GM18526 (cell line): ENCODE measurements around the gene CD151.

ENCODE experiments used
- POLR2A ChIP-seq: IDR thresholded peaks from 3 replicates; pipeline ENCODE4 v1.6.1; 2011; ENCODE audit not compliant: insufficient read length; ENCODE audit errors: extremely low read depth

CD151 gene

GRCh38 chr11:803770-804598, 28.8 kb upstream of the CD151 start:
- TF ChIP-seq POLR2A = no peak

DNA sequence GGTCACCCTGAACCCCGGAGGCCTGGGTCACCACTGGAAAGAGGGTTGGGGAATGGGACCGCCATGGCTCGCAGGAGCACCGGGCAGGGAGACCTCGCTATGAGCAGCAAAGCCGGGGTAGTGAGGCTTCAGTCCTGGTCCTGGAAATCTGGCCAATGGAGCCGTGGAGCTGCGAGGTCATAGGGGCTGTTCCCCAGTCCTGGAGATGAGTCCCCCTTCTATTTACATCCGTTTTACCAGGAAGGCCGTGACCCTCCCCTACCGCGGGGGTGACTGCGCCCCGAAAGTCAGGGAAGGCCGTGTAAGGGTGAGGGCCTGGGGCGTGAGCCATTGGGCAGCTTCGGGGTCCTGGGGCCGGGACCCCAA, 28.2 kb upstream of the CD151 start:
- no peak for TF ChIP-seq POLR2A

- no peak for TF ChIP-seq POLR2A
Measured at GRCh38 chr11:808427-809286, 24.1 kb upstream of the CD151 start.

DNA sequence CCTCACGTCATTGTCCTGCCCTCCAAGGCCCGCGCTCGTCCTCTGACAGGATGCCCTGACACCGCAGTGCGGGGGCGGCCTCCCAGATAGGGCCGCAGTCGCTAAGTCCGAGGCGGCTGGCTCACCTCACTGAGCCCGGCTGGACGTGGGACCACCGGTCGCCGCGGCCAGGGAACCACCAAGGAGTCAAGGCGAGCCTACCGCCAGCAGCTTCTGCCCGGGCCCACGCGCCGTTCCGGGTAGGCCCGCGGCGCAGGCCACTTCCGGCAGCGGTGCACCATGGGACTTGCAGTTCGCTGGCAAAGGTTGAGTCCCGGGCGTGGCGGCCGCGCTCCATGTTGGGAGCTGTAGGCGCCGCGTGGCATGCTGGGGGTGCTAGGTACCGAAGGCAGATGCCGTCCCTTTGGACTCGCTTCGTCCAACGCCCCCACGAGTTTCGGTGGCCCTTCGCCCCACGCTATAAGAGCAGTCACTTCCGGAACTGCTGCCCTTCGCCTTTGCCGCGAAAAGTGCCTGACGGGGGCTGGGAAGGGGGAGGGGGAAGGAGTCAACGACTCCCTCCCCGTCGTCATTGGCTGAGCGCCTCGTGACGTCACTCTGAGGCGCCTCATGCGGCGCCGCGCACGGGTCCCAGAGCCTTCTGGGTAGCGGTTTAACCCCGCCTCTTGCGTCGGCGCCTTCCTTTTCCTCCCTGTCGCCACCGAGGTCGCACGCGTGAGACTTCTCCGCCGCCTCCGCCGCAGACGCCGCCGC, 23.3 kb upstream of the CD151 start, which contains the start of gene RPLP2:
Gene RPLP2, plus strand, starts transcription at position 681 of the 753 bp plus-strand sequence. CDS start 268 bp downstream, outside the sequence.
- TF ChIP-seq POLR2A = peak; percentile 93

DNA sequence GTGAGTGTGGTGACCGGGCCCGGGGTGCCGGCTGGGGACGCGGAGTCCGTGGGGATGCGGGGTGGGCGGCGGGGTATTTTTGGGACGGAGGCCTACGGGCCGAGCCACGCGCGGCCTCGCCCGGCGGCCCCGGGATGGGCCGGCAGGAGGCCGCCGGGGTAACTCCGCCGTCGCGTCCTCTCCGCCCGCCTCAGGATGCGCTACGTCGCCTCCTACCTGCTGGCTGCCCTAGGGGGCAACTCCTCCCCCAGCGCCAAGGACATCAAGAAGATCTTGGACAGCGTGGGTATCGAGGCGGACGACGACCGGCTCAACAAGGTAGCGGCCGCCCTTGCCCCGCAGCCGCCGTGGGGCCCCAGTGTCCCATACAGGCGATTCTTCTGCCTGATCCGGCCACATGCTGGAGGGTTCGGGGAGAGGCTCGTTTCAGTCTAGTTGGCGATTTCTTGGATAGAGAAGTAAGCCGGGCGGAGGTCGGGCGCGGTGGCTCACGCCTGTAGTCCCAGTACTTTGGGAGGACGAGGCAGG, 22.6 kb upstream of the CD151 start:
- TF ChIP-seq POLR2A = no peak

DNA sequence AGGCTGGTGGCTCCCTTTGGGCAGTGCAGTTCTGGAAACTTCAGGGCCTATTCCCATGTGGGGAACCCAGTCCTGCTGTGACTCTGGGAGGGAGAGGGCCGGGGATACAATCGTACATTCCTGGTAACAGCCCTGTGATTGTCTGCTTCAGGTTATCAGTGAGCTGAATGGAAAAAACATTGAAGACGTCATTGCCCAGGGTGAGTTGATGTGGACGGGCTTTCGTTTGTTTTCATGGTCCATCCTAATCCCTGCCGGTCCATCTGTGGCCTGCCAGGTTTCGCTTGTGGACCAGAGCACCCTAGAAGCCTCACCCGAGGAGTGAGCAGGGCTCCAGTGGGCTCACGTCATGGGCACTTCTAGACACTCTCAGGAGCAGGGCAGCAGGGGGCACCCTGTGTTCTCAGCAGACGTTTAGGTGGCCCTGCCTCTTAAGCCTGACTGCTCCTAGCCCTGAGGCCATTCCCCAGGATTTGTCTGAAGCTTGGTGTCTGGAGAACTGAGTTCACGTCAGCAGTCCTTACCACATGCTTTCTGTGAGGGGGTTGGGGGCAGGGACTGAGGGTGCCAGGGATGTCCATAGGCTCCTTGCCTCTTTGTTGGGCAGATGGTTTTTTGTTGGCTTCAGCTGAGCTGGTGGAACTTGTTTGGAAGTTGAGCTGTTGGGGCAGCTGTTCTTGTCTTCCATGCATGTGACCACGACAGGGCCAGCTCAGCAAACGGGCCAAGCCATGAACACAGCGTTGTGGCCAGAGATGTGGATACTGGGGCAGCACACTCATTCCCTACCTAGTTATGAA, 21.1 kb upstream of the CD151 start:
- no peak for TF ChIP-seq POLR2A

DNA sequence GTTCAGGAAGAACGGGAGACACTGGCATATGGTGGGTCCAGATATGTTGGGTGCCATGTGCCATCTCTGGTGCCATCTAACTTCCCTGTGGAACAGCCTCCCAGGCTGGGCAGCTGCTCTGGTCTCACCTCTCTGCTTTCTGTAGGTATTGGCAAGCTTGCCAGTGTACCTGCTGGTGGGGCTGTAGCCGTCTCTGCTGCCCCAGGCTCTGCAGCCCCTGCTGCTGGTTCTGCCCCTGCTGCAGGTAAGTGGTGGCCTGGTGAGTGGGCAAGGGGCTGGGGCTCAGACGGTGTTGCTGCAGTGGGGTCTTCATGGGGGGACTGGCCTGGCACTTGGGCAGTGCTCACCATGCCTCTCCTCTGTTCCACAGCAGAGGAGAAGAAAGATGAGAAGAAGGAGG, 20.4 kb upstream of the CD151 start:
- no peak for TF ChIP-seq POLR2A

- no peak for TF ChIP-seq POLR2A
Measured at GRCh38 chr11:813072-813455, 19.7 kb upstream of the CD151 start.

DNA sequence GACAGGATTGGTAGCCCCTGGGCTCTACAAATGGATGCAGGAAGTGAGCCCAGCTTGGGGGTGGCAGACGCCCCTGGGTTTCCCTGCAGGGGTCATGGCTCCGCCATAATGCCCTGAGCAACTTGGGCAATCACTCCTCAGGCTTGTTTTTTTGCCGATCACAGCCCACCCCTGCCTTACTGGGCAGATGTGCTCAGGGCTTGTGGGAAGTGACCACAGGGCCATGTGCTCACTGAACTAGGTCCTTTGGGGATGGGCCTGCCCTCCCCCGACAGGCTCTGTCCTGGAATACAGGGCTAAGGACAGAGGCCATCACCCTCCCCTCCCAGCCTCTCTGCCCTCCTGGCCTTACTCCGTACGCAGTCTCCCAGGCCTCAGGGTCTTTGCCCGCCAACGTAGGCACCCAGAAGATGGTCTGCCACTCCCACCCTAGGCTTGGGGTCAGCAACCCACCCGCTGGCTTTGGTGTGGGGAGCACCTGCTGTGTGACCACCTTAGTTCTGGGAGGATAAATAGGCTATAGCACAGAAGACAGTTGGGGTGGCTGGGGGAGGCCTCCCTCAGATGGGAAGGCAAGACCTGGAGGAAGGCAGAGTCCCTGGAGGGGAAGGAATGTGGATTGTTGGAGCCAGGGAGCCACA, 19.2 kb upstream of the CD151 start:
- TF ChIP-seq POLR2A = peak; percentile 39

- TF ChIP-seq POLR2A = no peak
Measured at GRCh38 chr11:815675-816432, 16.9 kb upstream of the CD151 start.

DNA sequence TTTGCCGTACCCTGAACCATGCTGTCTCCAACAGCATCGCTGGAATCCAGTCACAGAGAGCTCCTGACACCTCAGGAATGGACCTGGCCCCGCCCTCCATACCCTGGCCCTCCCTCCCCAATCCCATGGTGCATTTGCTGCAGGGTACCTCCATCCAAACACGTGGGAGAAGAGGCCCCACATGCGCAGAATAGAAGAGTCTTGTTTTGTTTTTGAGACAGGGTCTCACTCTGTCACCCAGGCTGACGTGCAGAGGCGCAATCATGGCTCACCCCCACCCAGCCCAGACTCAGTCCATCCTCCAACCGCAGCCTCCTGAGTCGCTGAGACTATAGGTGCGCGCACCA, 16.3 kb upstream of the CD151 start:
- no peak for TF ChIP-seq POLR2A

GRCh38 chr11:818396-819128, 14.2 kb upstream of the CD151 start, which contains the start of gene PNPLA2:
Gene PNPLA2, plus strand, starts transcription at chr11:818914. Its CDS starts 805 bp downstream, at chr11:819719.
- TF ChIP-seq POLR2A = no peak
